GM10266 (cell line): ENCODE data around the gene GGT5.
A peak's percentile ranks its signal among the peaks of the same experiment; 100 is the strongest.

Experiments
- DNase-seq: peaks from one replicate; pipeline ENCODE4 v3.0.0; 2012; ENCODE audit errors: extremely low spot score
- TF ChIP-seq, protein P1 (sequence below): IDR thresholded peaks from 2 replicates; pipeline ENCODE4 v1.5.1; 2012; ENCODE audit warnings: mild to moderate bottlenecking, low read depth; ENCODE audit not compliant: control insufficient read depth, insufficient read depth; ENCODE audit errors: missing control alignments

The GGT5 gene

DNA sequence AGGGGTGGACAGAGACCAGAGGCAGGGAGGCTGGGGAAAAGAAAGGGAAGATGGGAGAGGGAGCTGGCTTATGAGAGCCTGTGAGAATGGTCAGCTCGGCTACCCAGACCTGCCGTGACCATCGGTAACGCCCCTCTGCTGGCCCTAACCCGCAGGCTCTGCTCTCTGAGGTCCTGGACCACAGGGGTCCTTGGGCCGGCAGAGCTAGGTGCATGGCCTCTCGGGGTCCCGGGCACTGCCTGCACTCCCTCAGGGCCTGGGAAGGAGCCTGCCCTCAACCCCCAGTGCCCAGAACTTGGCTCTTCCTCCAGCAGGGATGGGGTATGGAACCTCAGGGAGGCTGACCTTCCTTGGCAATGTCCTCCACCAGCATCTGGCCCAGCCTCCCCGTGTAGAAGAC is 13.2 kb downstream of the GGT5 start:
- TF ChIP-seq, protein P1, sequence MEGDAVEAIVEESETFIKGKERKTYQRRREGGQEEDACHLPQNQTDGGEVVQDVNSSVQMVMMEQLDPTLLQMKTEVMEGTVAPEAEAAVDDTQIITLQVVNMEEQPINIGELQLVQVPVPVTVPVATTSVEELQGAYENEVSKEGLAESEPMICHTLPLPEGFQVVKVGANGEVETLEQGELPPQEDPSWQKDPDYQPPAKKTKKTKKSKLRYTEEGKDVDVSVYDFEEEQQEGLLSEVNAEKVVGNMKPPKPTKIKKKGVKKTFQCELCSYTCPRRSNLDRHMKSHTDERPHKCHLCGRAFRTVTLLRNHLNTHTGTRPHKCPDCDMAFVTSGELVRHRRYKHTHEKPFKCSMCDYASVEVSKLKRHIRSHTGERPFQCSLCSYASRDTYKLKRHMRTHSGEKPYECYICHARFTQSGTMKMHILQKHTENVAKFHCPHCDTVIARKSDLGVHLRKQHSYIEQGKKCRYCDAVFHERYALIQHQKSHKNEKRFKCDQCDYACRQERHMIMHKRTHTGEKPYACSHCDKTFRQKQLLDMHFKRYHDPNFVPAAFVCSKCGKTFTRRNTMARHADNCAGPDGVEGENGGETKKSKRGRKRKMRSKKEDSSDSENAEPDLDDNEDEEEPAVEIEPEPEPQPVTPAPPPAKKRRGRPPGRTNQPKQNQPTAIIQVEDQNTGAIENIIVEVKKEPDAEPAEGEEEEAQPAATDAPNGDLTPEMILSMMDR: no peak
- no peak for DNase-seq

GRCh38 chr22:24230911-24231656 is 13.8 kb downstream of the GGT5 start:
- TF ChIP-seq, protein P1: peak; percentile 66
- peak; percentile 75 for DNase-seq

GRCh38 chr22:24225951-24226350 is 18.9 kb downstream of the GGT5 start:
- TF ChIP-seq, protein P1: no peak
- DNase-seq: no peak

GRCh38 chr22:24225044-24225601 is 19.8 kb downstream of the GGT5 start:
- TF ChIP-seq, protein P1: no peak
- DNase-seq: no peak

GRCh38 chr22:24224468-24224867 is 20.4 kb downstream of the GGT5 start:
- TF ChIP-seq, protein P1: no peak

DNA sequence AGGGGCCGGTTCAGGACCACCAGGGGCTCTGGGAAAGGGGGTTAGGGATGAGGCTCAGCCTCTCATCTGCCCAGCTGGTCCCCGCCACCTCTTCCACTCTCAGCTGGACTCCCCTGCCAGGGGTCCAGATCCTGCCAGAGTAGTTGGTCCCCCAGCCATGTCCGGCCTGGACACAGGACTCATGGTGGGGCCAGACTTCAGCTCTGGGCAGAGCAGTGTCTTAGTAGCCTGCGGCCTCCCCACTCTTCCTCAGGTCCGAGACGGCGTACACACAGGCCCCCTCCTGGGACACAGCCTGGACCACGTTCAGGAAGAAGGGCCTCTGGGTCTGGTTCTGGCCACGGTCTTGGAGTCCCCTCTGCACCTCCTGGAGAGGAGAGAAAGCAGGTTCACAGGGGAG is 25.1 kb downstream of the GGT5 start:
- TF ChIP-seq, protein P1: no peak
- no peak for DNase-seq

More at GRCh38 chr22:24224468-24224867, 20.4 kb downstream of the GGT5 start:
- no peak for DNase-seq

GRCh38 chr22:24217384-24217783 is 27.5 kb downstream of the GGT5 start:
- TF ChIP-seq, protein P1: no peak

More at GRCh38 chr22:24217384-24217783, 27.5 kb downstream of the GGT5 start:
- no peak for DNase-seq
